CD14-positive monocyte (primary cell): ENCODE results near the gene SPTAN1. TPM values are rescaled to one million over a fixed set of nuclear protein-coding genes. Genes with fewer than 3 reads are reported as not detected.

ENCODE experiments used
- DNase-seq, 3 donors: peaks; one replicate each; pipeline ENCODE4 v3.0.0-alpha.2; 2011 to 2022
- H2AFZ ChIP-seq: 2 replicates; pipeline ENCODE4 v1.6.0; 2012; ENCODE audit warnings: mild to moderate bottlenecking, low read depth, low read length, inconsistent platforms; ENCODE audit not compliant: insufficient read depth, poor library complexity, severe bottlenecking
- H3K27ac ChIP-seq, 2 donors: 1 replicate in 1 of 2; 2 replicates in 1 of 2; pipeline ENCODE4 v1.5.1; 2012 to 2013; ENCODE audit warnings: low read length in 2 of 2, control low read depth in 1 of 2, inconsistent platforms in 1 of 2, low read depth in 1 of 2, mild to moderate bottlenecking in 1 of 2
- H3K27me3 ChIP-seq, 2 donors: one replicate each; pipeline versions ENCODE4 v1.6.0 to v1.6.1; 2011 to 2013; ENCODE audit warnings: low read length in 2 of 2; ENCODE audit not compliant: control insufficient read depth in 2 of 2, insufficient read depth in 2 of 2
- H3K36me3 ChIP-seq, 2 donors: replicated peaks in 1 of 2; 1 replicate in 1 of 2; 2 replicates in 1 of 2; pipeline versions ENCODE4 v1.5.1 to v1.6.1; 2012 to 2013; ENCODE audit warnings: low read length in 2 of 2, control low read depth in 1 of 2, inconsistent platforms in 1 of 2, mild to moderate bottlenecking in 1 of 2; ENCODE audit not compliant: insufficient read depth in 2 of 2, control insufficient read depth in 1 of 2
- H3K4me1 ChIP-seq, 2 donors: 1 replicate in 1 of 2; 2 replicates in 1 of 2; pipeline versions ENCODE4 v1.5.1 to v1.6.1; 2012 to 2013; ENCODE audit warnings: low read length in 2 of 2, control low read depth in 1 of 2, inconsistent platforms in 1 of 2, mild to moderate bottlenecking in 1 of 2, moderate library complexity in 1 of 2; ENCODE audit not compliant: insufficient read depth in 2 of 2, control insufficient read depth in 1 of 2
- H3K4me2 ChIP-seq: replicated peaks from 2 replicates; pipeline ENCODE3; 2012; ENCODE audit warnings: low read length, moderate library complexity, mild to moderate bottlenecking; ENCODE audit not compliant: poor library complexity, severe bottlenecking; ENCODE audit errors: extremely low read depth
- H3K4me3 ChIP-seq, 3 experiments: fragments of 200-600 bp in 1 of 3; sonication (generic) in 1 of 3; replicated peaks in 1 of 3; 1 replicate in 2 of 3; 2 replicates in 1 of 3; pipeline ENCODE4 v1.5.1; 2011 to 2013; ENCODE audit warnings: low read length in 3 of 3, mild to moderate bottlenecking in 3 of 3, control low read depth in 2 of 3, low read depth in 2 of 3, inconsistent platforms in 1 of 3, moderate library complexity in 1 of 3
- H3K79me2 ChIP-seq: 2 replicates; pipeline ENCODE4 v1.6.0; 2012; ENCODE audit warnings: mild to moderate bottlenecking, control low read depth, inconsistent platforms, low read length, moderate library complexity; ENCODE audit not compliant: insufficient read depth
- H3K9ac ChIP-seq: 2 replicates; pipeline ENCODE4 v1.6.0; 2017; ENCODE audit warnings: low read length, mild to moderate bottlenecking; ENCODE audit not compliant: insufficient read depth, poor library complexity, severe bottlenecking
- H3K9me3 ChIP-seq, 2 donors: replicated peaks in 1 of 2; 1 replicate in 1 of 2; 2 replicates in 1 of 2; pipeline versions ENCODE4 v1.5.1 to v1.6.1; 2012 to 2013; ENCODE audit warnings: low read length in 2 of 2, control low read depth in 1 of 2; ENCODE audit not compliant: control insufficient read depth in 1 of 2, insufficient read depth in 1 of 2
- H4K20me1 ChIP-seq: 2 replicates; pipeline ENCODE4 v1.6.0; 2012; ENCODE audit warnings: mild to moderate bottlenecking, low read length, control low read depth, moderate library complexity; ENCODE audit not compliant: insufficient read depth
- H3K27ac Mint-ChIP-seq, 7 donors: one replicate each; pipeline ENCODE4 v1.8.0; 2020; ENCODE audit warnings: mild to moderate bottlenecking in 7 of 7, mixed read lengths in 7 of 7, moderate library complexity in 6 of 7, inconsistent platforms in 2 of 7
- H3K27me3 Mint-ChIP-seq, 3 donors: one replicate each; pipeline ENCODE4 v1.8.0; 2021 to 2022; ENCODE audit warnings: low read depth in 3 of 3, mild to moderate bottlenecking in 3 of 3, mixed read lengths in 3 of 3, moderate library complexity in 3 of 3, inconsistent platforms in 1 of 3
- H3K36me3 Mint-ChIP-seq, 2 donors: one replicate each; pipeline ENCODE4 v1.8.0; 2020; ENCODE audit warnings: mixed read lengths in 2 of 2, inconsistent platforms in 1 of 2, mild to moderate bottlenecking in 1 of 2
- H3K4me1 Mint-ChIP-seq: one replicate; pipeline ENCODE4 v1.8.0; 2020; ENCODE audit warnings: mild to moderate bottlenecking, mixed read lengths
- H3K4me3 Mint-ChIP-seq, 2 donors: one replicate each; pipeline ENCODE4 v1.8.0; 2020; ENCODE audit warnings: mild to moderate bottlenecking in 2 of 2, mixed read lengths in 2 of 2, moderate library complexity in 1 of 2
- H3K9me3 Mint-ChIP-seq, 7 donors: one replicate each; pipeline ENCODE4 v1.8.0; 2020 to 2022; ENCODE audit warnings: mixed read lengths in 7 of 7, mild to moderate bottlenecking in 6 of 7, moderate library complexity in 6 of 7, inconsistent platforms in 2 of 7
- CTCF ChIP-seq: fragments of 200-600 bp; IDR thresholded peaks from one replicate; pipeline ENCODE4 v1.8.0; 2022; ENCODE audit warnings: antibody characterized with exemption, mild to moderate bottlenecking
- WGBS: methylation state at CpG from one replicate; pipeline ENCODE4 v1.1.5; 2013; ENCODE audit warnings: missing lambda C conversion rate; ENCODE audit not compliant: insufficient coverage; 5-methylcytosine and 5-hydroxymethylcytosine counted together
- intact Hi-C, 2 donors: fragments of 100-400 bp; cut with micrococcal nuclease; formaldehyde crosslinking; loops; one replicate each; pipeline versions ENCODE4 v1.15.0 to v1.15.1; 2023
- polyA plus RNA-seq, 3 donors: library from polyadenylated mRNA; depleted of rRNA in 1 of 3; unstranded in 2 of 3; stranded (reverse) in 1 of 3; fragments of 300-500 nt in 2 of 3; fragments of >200 nt in 1 of 3; fragmentation: Illumina TruSeq in 2 of 3; gene quantifications; 1 replicate in 2 of 3; 2 replicates in 1 of 3; pipeline ENCODE4 v1.2.3, GENCODE V29; 2012 to 2021

SPTAN1 gene
- polyA plus RNA-seq, 3 donors: 6.2 to 40.8 (median 8.5) TPM

GRCh38 chr9:128603697-128604096 lies 51.3 kb downstream of the SPTAN1 start:
- Histone ChIP-seq H3K4me2 (no peak overlapping the region), H3K4me3 (no peak overlapping the region), H3K79me2 (no peaks in the 10 kb centered on the region), H3K27me3 (no peaks in the 10 kb centered on the region), H3K9me3 (no peaks in the 10 kb centered on the region), H3K9ac (no peak overlapping the region), H3K4me1 (no peaks in the 10 kb centered on the region), H2AFZ (no peak overlapping the region), H3K27ac (no peak overlapping the region), H4K20me1 (no peaks in the 10 kb centered on the region), H3K36me3 (peaks cover 53 to 81% of the 10 kb centered on the region in 2 donors)
- no peak overlapping the region for H3K4me3 Mint-ChIP-seq
- no peaks in the 10 kb centered on the region for H3K9me3 Mint-ChIP-seq
- H3K27ac Mint-ChIP-seq: no peak overlapping the region
- no peaks in the 10 kb centered on the region for H3K4me1 Mint-ChIP-seq
- TF ChIP-seq CTCF: no peak
- intact Hi-C loops: no loop called here
- DNase-seq: no peak
- H3K27me3 Mint-ChIP-seq: peaks cover 0 to 2% (median 0%) of the 10 kb centered on the region in 3 donors
- WGBS: 97% methylated on average over 8 of the region's 8 CpGs
- H3K36me3 Mint-ChIP-seq: peaks cover 72 to 88% of the 10 kb centered on the region in 2 donors

GRCh38 chr9:128607642-128608350 lies 55.4 kb downstream of the SPTAN1 start:
- Mint-ChIP-seq H3K27ac (peak overlapping the region in 1 of 7 donors; percentile 5), H3K4me3 (no peak overlapping the region), H3K36me3 (peaks cover 73 to 90% of the 10 kb centered on the region in 2 donors), H3K4me1 (no peaks in the 10 kb centered on the region), H3K9me3 (no peaks in the 10 kb centered on the region), H3K27me3 (no peaks in the 10 kb centered on the region)
- H3K79me2 ChIP-seq: no peaks in the 10 kb centered on the region
- H3K9ac ChIP-seq: no peak overlapping the region
- no peak overlapping the region for H3K4me3 ChIP-seq
- intact Hi-C loops: no loop called here
- no peaks in the 10 kb centered on the region for H3K4me1 ChIP-seq
- DNase-seq: no peak
- H3K27me3 ChIP-seq: no peaks in the 10 kb centered on the region
- peaks cover 71 to 92% of the 10 kb centered on the region in 2 donors for H3K36me3 ChIP-seq
- H4K20me1 ChIP-seq: no peaks in the 10 kb centered on the region
- no peak overlapping the region for H2AFZ ChIP-seq
- no peak for TF ChIP-seq CTCF
- H3K4me2 ChIP-seq: no peak overlapping the region
- 98% methylated on average over 11 of the region's 16 CpGs for WGBS
- no peak overlapping the region for H3K27ac ChIP-seq
- H3K9me3 ChIP-seq: no peaks in the 10 kb centered on the region
